Uterine smooth muscle cell (primary cell): ENCODE measurements around the gene THADA. TPM values are rescaled to one million over a fixed set of nuclear protein-coding genes. Genes with fewer than 3 reads are reported as not detected.

Source experiments
- total RNA-seq: library from RNA; depleted of rRNA; stranded (reverse); fragments of >200 nt; gene quantifications from 2 replicates; pipeline ENCODE4 v1.2.3, GENCODE V29; 2014

Gene THADA
- 30.4 and 33.6 TPM in 2 replicates for total RNA-seq

GRCh38 chr2:43595603-43596412, at the start of gene THADA:
THADA (minus strand) TSS chr2:43596038; CDS start chr2:43592392, 3,646 bp downstream.

GRCh38 chr2:43637030-43637803, 41.4 kb upstream of the THADA start, which contains the start of gene PLEKHH2:
PLEKHH2 (plus strand) TSS chr2:43637260; CDS start chr2:43644674, 7,414 bp downstream.

GRCh38 chr2:43226558-43226954, 369.3 kb downstream of the THADA start, which contains the start of gene ZFP36L2:
ZFP36L2 (minus strand) TSS chr2:43226606; CDS start chr2:43226315, 291 bp downstream.

Other genes starting within 250 kb of the THADA start
- gene PLEKHH2, start 41.2 kb upstream of the THADA start, total RNA-seq, result 11.7 and 20.6 TPM in 2 replicates
- gene C1GALT1C1L, start 80.4 kb upstream of the THADA start, total RNA-seq, result 0.50 and 2.0 TPM in 2 replicates
- gene DYNC2LI1, start 178.0 kb upstream of the THADA start, total RNA-seq, result 24.8 and 28.0 TPM in 2 replicates
- gene ABCG5, start 242.8 kb upstream of the THADA start, total RNA-seq, result not detected in 2 replicates
- not detected in 2 replicates for gene ABCG8, start 242.9 kb upstream of the THADA start, total RNA-seq